Epithelial cell of prostate (primary cell): ENCODE data around the gene VWF.

Experiments
- DNase-seq: peaks from one replicate; pipeline ENCODE4 v3.0.0-alpha.2; 2011; ENCODE audit warnings: low read depth, low spot score
- H3K27ac ChIP-seq: fragments of 450-650 bp; 2 replicates; pipeline ENCODE4 v1.5.1; 2017; ENCODE audit warnings: mild to moderate bottlenecking

The VWF gene

DNA sequence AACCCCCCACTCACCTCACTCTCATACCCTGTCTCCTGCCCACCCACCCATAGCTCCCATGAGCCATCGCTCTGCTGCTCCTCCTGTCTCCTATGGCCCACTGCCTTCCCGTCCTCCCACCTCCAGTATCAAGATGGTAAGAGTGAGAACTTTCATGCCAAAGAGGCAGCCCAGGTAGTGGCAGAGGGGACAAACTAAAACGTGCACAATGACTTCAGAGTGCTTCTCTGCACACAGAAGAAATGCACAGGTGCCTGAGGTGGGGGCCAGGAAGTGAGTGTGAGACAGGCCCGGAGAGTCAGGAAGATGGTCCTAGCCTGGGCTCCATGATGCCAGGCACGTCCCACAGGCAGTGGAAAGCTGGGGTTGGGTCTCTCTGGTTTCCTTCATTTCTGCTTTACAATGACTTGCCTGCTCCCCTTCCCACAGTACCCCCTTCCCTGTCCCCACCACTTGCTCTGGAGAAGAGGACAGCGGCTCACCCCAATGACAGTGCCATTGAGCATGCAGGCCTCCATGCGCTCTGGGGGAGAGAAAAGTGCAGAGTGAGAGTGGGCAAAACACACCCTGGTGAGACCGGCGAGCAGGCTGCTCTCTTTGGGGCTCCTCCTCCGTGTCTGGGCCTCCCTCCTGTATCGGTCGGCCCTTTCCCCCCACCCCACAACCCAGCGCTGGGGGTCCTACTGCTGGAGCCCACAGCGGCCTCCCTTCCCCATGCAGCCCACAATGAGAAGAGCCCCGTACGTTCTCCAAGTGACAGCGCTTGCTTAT lies 156.6 kb downstream of the VWF start:
- no peak overlapping the region for H3K27ac ChIP-seq
- no peak for DNase-seq

DNA sequence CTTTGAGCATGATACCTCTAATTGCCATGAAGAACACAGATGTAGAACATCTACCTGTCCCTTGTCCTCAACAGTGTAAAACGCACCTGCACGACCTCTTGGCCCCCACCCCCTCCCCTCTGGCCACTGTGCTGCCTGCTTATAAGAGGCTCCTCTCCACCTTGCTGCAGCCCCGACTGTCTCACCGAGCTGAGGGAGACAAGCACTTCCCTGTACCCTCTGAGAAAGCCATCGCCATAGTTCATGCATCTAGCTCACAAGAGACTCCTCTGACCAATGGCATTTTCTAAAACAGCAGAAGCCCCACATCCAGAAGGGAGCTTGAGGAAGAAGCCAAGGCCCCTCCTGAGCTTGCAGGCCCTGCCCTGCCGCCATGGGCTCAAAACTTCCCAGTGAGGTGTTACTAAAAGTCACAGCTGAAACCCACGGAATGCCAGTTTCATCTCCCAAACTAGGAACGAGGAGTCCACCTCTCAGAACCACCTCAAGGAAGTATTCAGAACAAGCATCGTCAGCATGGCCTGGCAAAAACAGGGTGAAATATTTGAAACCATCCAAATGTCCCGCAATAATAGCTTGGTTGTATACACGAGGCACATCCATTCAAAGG lies 157.9 kb downstream of the VWF start:
- DNase-seq: no peak
- H3K27ac ChIP-seq: no peak overlapping the region

DNA sequence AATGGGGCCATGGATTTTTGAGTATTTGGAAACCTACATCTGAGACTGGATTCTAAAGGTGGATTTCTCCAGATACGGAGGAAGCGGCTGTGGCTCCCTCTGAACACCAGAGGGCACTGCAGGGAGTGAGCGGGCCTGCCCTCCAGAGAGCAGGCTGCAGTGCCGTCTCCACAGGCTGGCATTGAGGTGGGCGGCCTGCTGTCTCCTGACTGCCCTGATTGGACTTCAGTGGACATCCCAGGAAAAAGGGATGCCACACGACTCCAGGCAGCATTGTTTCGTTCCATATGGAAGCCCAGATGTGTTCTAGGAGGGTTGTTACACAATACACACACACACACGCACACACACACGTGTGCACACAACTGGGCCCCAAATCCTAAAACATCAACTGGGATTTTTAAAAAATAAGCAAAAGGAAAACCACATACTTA lies 158.5 kb downstream of the VWF start:
- DNase-seq: no peak
- H3K27ac ChIP-seq: no peak overlapping the region

DNA sequence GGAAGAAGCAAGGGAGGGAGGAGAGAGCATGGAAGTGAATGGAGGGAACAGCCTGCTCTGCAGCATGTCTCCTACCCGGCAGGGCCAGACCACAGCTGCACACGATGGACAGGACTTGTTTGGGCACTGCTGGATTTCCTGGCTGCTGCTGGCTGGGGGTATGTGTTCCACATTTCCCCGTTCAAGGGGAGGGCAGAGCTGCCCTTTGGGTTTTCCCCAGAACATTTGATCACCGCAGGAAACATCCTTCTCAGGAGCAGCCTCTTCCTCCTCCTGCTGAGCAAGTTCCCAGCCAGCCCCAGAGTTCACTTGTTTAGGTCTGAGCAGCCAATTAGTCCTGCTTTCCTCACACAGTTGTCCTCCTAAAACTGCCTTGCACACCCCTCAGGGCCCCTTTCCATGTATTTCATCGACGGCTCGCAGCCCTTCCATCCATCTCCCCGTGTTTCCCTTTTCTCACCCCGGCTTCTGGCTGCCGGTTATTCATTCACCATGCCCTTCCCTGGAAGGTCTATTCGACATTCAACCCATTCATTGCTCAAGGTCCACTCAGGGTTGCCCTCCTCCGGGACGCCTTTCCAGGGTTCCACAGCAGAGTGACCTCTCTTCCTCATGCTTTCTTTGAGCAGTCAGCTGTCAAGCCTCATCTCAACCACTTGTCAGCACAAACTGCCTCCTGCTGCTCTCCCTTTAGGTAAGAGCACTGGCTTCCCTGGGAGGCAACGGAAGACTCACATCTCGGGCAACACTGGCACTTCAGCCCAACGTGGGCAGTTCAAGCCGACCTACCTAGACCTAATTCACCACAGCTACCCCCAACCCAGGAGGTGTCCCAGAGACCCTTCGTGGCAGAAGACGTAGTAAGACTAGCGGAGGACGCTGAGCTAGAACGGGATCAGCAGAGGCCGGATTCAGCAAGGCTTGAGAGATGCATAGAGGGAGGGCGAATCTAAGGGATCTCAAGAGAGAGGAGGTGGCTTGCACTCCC lies 159.3 kb downstream of the VWF start:
- no peak overlapping the region for H3K27ac ChIP-seq
- no peak for DNase-seq

DNA sequence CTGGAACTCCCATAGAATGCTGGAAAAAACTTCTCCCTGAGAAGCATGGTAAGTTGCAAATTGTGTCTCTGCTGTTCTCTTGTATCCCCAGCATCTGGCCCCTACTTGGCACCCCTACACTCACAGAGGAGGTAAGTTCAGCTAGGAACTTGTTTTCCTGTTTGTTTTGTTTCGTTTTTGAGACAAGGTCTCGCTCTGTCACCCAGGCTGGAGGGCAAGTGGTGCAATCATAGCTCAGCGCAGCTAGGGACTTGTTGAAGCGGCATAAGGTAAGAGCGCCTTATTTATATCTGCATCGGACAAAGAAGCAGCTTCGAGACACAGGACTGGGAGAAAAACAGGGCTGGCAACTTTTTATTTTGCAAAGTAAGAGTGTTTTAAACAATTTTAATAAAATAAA lies 161.0 kb downstream of the VWF start:
- no peak for DNase-seq
- no peak overlapping the region for H3K27ac ChIP-seq

DNA sequence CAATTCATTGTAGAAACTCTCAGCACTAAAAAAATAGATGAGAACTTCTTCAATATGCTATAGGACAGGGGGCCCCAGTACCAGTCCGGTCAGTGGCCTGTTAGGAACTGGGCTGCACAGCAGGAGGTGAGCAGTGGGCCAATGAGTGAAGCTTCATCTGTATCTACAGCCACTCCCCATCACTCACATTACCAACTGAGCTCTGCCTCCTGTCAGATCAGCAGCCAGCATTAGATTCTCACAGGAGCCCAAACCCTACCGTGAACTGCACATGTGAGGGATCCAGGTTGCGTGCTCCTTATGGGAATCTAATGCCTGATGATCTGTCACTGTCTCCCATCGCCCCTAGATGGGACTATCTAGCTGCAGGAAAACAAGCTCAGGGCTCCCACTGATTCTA lies 163.7 kb downstream of the VWF start:
- no peak for DNase-seq

DNA sequence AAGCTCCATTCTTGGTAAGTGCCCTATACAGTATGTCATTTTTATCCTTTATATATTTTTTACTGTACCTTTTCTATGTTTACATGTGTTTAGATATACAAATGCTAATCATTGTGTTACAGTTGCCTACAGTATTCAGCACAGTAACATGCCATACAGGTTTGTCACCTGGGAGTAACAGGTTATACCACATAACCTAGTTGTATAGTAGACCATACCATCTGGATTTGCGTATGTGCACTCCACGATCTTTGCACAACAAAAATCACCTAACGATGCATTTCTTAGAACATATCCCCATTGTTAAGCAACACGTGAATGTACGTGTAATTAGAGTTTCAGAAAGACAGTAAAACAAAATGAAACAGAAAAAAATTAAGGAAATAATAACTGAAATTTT lies 167.5 kb downstream of the VWF start:
- no peak overlapping the region for H3K27ac ChIP-seq
- DNase-seq: no peak

More for the DNA sequence above, 163.7 kb downstream of the VWF start:
- H3K27ac ChIP-seq: no peak overlapping the region

DNA sequence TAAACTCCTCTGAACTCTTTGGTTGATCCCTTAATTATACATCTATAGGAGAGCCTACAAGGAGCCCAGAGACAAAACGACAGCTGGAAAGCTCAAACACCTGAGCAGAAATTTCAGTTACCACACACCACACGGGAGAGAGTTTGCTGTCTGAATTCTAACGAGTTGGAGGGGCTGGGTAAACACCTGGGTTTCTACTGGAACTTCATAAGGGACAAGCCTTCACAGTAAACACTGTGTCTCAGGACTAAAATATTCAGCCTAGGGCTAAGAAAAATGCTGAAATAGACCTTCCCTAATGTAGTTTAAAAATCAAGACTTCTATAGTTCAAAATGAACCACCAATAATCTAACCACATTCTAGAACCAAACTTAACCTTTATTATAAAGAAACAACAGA lies 169.8 kb downstream of the VWF start:
- no peak for DNase-seq
- H3K27ac ChIP-seq: no peak overlapping the region

DNA sequence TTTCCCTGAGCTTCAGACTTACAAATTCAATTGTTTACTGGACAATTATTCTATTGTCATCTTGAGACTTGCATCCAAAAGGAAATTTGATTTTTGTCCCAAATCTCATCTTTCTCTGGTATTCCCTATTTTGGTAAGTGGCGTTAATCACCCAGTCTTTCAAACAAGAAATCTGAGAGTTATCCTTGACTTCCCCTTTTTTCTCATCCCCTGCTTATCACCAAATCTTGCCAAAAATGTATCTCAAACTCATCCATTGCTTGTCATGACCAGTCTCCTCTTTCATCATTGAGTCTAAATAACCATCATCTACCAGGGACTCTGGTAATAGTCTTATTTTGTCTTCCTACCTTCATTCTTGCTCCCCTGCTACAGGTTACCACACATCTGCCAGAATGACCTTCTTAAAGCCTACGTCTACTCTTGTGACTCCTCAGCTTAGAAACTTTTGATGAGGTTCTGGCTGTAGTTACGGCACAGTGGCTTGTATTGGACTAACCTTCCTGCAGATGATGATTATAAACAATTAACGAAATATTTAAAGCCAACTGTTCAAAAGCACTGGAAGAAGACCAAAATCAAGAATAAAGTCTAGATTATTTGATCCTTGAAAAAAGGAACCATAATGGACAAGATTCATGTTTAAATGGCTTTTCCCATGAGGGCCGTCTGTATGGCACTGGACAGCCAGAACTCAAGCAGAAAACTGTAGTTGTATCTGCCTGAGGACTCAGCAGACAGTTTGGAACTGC lies 170.5 kb downstream of the VWF start:
- DNase-seq: no peak

DNA sequence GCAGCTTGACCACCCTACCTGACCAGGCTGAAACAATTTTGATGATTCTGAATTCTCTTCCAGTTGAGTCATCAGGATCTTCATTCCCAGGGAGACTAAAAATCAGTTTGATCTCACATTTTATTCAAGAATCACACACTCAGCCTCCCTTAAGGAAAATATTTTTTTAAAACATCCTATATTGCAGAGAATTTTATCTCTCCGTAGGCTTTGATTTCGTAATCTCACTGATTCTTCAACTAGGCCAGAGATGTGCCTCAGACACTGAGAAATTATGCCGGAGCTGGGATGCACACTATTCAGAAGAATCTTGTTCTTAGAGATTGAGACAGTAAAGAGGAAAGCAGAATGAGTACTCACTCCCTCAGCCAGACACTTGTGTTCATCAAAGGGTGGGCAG lies 172.4 kb downstream of the VWF start:
- no peak overlapping the region for H3K27ac ChIP-seq
- DNase-seq: no peak

More for the DNA sequence above, 170.5 kb downstream of the VWF start:
- no peak overlapping the region for H3K27ac ChIP-seq

DNA sequence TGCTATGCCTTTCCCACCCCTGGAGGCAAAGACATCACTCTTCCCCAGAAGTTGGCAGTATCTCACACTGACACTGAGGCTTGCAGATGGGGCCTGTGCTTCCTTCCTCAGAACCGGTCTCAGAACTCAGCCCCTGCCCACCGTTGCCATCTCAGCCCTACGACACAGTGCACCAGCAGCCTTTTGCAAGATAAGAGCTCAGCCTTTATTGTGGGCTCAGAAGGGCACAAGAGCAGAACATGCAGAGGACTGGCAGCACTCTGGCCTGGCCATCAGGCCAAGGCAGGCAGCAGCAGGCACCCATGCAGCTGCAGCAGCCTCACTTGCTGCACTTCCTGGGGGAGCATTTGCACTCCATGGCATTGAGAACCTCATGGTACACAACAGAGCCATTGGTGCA lies 175.8 kb downstream of the VWF start:
- no peak for DNase-seq
- no peak overlapping the region for H3K27ac ChIP-seq

DNA sequence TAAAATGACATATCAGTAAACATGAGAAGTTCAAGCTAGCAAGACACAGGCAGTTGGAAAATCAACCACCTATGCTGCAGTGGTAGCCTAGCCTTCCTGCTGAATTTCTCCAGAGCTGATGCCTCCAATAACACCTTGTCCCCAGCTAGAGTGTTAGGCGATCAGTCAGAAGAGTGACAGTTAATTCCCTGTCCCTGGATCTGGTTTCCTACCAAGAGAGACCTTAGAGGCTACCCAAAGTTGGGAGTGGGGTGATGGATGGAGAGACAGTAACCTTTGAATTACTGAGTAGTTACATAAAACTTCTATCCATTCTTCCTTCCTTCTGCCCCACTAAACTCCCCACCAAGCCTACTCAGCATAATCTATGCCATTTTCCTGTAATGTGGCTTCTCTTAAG lies 177.5 kb downstream of the VWF start:
- no peak overlapping the region for H3K27ac ChIP-seq
- no peak for DNase-seq

DNA sequence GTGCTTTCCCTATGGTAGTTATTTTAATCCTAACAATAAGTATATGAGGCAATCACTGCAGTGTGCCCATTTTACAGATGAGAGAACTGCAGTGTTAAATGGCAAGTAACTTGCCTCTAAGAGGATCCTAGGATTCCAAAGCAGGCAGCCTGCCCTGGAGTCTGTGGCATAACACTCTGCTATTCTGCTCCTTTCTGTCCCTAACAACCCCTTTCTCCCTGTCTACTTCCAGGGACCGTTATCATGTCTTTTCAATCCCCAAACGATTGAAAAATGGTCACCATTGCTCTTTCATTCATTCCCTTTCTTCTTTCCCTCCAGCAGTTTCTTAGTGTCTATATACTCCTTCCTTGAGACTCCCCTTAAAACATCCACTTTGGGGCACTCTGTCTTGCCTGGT lies 178.1 kb downstream of the VWF start:
- DNase-seq: no peak

DNA sequence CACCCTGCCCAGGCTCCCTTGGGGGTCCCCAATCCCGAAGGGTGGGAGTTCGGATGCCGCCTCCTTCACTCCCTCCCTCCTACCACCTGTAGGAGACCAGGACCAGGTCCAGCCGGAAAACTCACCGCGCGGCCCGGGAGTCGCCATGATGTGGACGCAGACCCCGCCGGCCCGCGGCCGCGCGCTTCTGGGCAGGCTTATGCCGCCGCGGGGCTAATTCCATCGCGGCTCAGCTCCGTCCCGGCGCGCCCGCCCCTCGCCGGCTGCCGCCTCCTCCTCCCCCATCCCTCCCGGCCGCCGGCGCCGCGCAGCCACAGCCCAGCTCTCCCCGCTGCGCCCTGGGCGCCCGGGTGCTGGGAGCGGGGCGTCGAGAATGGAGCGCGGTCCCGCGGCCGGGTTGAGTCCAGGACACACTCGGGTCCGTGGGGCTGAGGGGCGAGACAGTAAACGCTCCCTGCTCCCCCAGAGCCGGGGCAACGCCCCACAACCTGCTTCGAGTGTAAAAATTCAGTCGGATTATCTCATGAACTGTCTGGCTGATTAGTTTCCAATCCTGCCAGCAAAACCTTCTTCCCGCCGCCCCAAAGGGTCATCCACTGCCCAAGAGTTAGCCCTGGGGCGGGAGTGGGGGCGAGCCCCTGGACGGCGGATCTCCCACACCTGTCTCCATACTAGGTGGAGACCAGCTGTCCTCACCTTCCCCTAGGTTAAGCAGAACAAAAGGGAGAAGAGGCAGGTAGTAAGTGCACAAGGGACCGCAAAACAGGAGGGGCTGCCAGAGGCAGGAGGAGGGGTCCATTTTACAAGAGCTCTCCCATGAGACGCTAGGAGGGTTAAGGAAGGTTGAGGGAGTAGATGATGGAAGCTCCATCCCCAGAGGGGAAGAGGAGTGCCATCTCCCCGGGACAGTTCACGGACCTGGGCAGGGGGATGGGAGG lies 179.1 kb downstream of the VWF start, which contains the start of gene ANO2:
TSS of gene ANO2 (minus strand) at position 189 of the 938 bp plus-strand sequence. CDS start at position 147, 42 bp downstream.
- H3K27ac ChIP-seq: no peak within 1 kb of the TSS
- no peak for DNase-seq

More for the DNA sequence above, 178.1 kb downstream of the VWF start:
- no peak overlapping the region for H3K27ac ChIP-seq

DNA sequence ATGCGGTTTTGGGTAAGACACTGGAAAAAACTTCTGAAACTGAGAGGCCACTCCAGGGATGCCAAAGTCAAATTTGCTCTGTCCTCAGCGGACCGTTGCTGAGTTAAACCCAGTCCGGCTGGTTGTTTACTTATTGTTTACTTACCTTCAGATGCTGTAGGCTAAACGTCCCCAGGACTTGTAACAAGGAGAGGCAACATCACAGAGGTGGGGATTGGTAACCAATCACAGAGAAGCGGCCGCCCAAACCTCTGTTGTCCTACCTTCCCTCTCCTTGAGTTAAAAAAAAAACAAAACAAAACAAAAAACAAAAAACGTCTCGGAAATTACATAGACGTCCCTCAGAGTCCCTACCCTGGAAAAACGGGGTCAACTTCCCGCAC lies 179.8 kb downstream of the VWF start:
- H3K27ac ChIP-seq: no peak overlapping the region
- DNase-seq: no peak

DNA sequence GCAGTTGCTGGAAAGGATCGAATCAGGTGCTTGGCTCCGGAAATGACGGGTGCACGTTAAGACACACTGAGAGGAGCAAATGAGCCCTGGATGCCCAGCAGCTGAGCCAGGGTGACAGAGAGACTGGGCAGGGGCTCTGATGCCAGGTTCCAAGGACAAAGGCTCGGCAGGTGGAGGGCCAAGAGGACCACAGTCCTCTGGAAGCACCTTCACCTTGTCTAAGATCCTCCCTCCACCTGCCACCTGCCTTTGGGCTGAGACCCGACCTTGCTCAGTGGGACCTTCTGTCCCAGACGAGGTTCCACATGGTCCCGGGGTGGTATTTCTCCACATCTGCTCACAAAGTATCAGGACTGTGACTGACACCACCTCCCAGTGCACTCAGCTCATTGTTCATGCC lies 180.4 kb downstream of the VWF start:
- no peak for DNase-seq
- H3K27ac ChIP-seq: no peak overlapping the region

DNA sequence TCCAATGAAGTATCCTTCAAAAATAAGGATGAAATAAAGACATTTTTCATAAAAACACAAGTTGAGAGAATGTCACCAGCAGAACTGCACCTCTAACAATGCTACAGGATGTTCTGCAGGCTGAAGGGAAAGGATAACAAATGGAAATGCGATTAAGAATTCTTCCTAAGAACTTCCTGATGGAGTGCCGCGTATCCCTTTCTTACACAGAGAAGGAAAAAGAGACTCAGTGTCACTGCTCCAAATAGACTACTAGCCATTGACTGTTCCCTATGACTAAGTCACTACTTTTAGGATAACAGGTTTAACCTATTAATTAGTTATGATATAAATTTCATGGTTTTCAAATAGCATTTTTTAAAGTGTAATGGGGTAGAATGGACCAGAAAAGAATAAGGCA lies 182.6 kb downstream of the VWF start:
- no peak overlapping the region for H3K27ac ChIP-seq
- no peak for DNase-seq

DNA sequence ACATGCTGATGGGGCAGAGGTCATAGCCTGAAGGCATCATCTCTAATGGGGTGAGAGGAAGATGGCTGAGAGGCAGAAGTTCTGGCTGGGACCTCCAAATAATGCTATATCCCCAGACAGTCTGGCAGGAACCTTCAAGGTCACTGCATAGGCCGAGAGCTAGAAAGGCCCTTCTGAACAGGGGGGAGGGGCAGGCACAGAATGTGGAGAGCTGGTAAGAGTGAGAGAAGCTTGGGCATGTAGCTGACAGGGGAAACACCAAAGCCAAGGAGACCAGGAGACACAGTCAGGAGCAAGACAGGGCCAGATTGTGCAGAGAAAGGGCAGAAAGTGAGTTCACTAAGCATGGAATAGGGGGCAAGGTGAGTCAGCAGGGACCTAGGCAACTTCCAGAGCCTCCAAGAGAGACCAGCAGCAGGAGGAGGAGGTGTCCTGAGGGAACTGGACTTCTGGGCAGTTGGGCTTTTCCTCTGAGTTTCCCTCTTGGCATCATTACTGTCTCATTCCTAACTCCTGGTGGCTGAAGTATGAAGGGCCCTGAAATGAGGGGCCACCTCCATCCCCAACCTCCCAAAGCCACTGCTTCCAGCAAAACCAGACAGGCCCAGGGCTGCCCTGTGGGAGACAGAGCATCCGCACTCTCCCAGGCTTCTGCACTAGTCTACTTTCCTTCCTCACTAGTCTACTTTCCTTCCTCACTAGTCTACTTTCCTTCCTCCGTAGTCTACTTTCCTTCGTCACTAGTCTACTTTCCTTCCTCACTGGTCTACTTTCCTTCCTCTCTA lies 196.5 kb downstream of the VWF start:
- H3K27ac ChIP-seq: no peak overlapping the region
- DNase-seq: no peak
